WTC11 (cell line): Measurements from ENCODE around the gene IFRD2. TPM values are rescaled to one million over a fixed set of nuclear protein-coding genes. Genes with fewer than 3 reads are reported as not detected.
A peak's percentile ranks its signal among the peaks of the same experiment; 100 is the strongest.

ENCODE experiments used
- CBFB ChIP-seq: sonication (generic); formaldehyde crosslinking; IDR thresholded peaks from 2 replicates; pipeline ENCODE4 v1.8.1; 2022; ENCODE audit warnings: mild to moderate bottlenecking, low read depth, missing genetic modification reagents
- CREB1 ChIP-seq: sonication (generic); formaldehyde crosslinking; IDR thresholded peaks from 2 replicates; pipeline ENCODE4 v1.8.0; 2023; ENCODE audit warnings: mild to moderate bottlenecking, missing genetic modification reagents
- ELF4 ChIP-seq: sonication (generic); formaldehyde crosslinking; IDR thresholded peaks from 2 replicates; pipeline ENCODE4 v1.8.1; 2022; ENCODE audit warnings: low read depth, mild to moderate bottlenecking, moderate library complexity, missing genetic modification reagents
- ETV6 ChIP-seq: sonication (generic); formaldehyde crosslinking; IDR thresholded peaks from 2 replicates; pipeline ENCODE4 v1.8.1; 2022; ENCODE audit warnings: mild to moderate bottlenecking, missing genetic modification reagents
- FOXJ3 ChIP-seq: sonication (generic); formaldehyde crosslinking; IDR thresholded peaks from 2 replicates; pipeline ENCODE4 v1.9.0; 2021; ENCODE audit warnings: missing genetic modification reagents, mild to moderate bottlenecking, borderline replicate concordance
- FOXP1 ChIP-seq: sonication (generic); formaldehyde crosslinking; IDR thresholded peaks from 2 replicates; pipeline ENCODE4 v1.8.0; 2022; ENCODE audit warnings: missing genetic modification reagents, mild to moderate bottlenecking, moderate library complexity, borderline replicate concordance
- GABPB1 ChIP-seq: sonication (generic); formaldehyde crosslinking; IDR thresholded peaks from 2 replicates; pipeline ENCODE4 v1.8.1; 2023; ENCODE audit warnings: mild to moderate bottlenecking, missing genetic modification reagents
- HMGA2 ChIP-seq: fragments of 250-450 bp; sonication (Bioruptor Pico); IDR thresholded peaks from 2 replicates; pipeline ENCODE4 v1.4.0; 2021; ENCODE audit warnings: mild to moderate bottlenecking, moderate library complexity
- IRF2 ChIP-seq: sonication (generic); formaldehyde crosslinking; IDR thresholded peaks from 2 replicates; pipeline ENCODE4 v1.8.0; 2022; ENCODE audit warnings: low read depth, missing genetic modification reagents, borderline replicate concordance
- JAZF1 ChIP-seq: fragments of 250-450 bp; sonication (Bioruptor Pico); IDR thresholded peaks from 2 replicates; pipeline ENCODE4 v1.9.0; 2021; ENCODE audit warnings: moderate library complexity, mild to moderate bottlenecking, inconsistent platforms
- JUN ChIP-seq: sonication (generic); formaldehyde crosslinking; IDR thresholded peaks from 2 replicates; pipeline ENCODE4 v1.8.0; 2023; ENCODE audit warnings: mild to moderate bottlenecking, missing genetic modification reagents
- MYBL2 ChIP-seq: sonication (generic); formaldehyde crosslinking; IDR thresholded peaks from 2 replicates; pipeline ENCODE4 v1.8.1; 2023; ENCODE audit warnings: mild to moderate bottlenecking, moderate library complexity, missing genetic modification reagents
- NFATC4 ChIP-seq: fragments of 250-450 bp; sonication (Bioruptor Pico); IDR thresholded peaks from 2 replicates; pipeline ENCODE4 v1.9.0; 2021; ENCODE audit warnings: mild to moderate bottlenecking
- NFYB ChIP-seq: sonication (generic); formaldehyde crosslinking; conservative IDR thresholded peaks from 2 replicates; pipeline ENCODE4 v1.8.0; 2022; ENCODE audit warnings: low read depth, missing genetic modification reagents
- NR3C1 ChIP-seq: sonication (generic); formaldehyde crosslinking; conservative IDR thresholded peaks from 2 replicates; pipeline ENCODE4 v1.8.1; 2023; ENCODE audit warnings: low read depth, mild to moderate bottlenecking, missing genetic modification reagents
- PRRX2 ChIP-seq: fragments of 250-450 bp; sonication (Bioruptor Pico); IDR thresholded peaks from 2 replicates; pipeline ENCODE4 v1.8.0; 2021; ENCODE audit warnings: mild to moderate bottlenecking
- SMAD3 ChIP-seq: sonication (generic); formaldehyde crosslinking; IDR thresholded peaks from 2 replicates; pipeline ENCODE4 v1.8.0; 2022; ENCODE audit warnings: missing genetic modification reagents, mild to moderate bottlenecking, borderline replicate concordance
- SMAD4 ChIP-seq: sonication (generic); formaldehyde crosslinking; IDR thresholded peaks from 2 replicates; pipeline ENCODE4 v1.8.0; 2022; ENCODE audit warnings: mild to moderate bottlenecking, missing genetic modification reagents
- TEAD1 ChIP-seq: sonication (generic); formaldehyde crosslinking; IDR thresholded peaks from 2 replicates; pipeline ENCODE4 v1.8.0; 2022; ENCODE audit warnings: mild to moderate bottlenecking, missing genetic modification reagents
- ZBTB21 ChIP-seq: sonication (generic); formaldehyde crosslinking; IDR thresholded peaks from 2 replicates; pipeline ENCODE4 v1.8.1; 2023; ENCODE audit warnings: mild to moderate bottlenecking, missing genetic modification reagents, borderline replicate concordance
- ZNF219 ChIP-seq: sonication (generic); formaldehyde crosslinking; IDR thresholded peaks from 2 replicates; pipeline ENCODE4 v1.8.0; 2023; ENCODE audit warnings: missing genetic modification reagents, mild to moderate bottlenecking, borderline replicate concordance
- ZNF232 ChIP-seq: sonication (generic); formaldehyde crosslinking; IDR thresholded peaks from 2 replicates; pipeline ENCODE4 v1.8.0; 2022; ENCODE audit warnings: mild to moderate bottlenecking, missing genetic modification reagents
- ZNF423 ChIP-seq: fragments of 250-450 bp; sonication (Bioruptor Pico); IDR thresholded peaks from 2 replicates; pipeline ENCODE4 v2.1.2; 2022; ENCODE audit warnings: mild to moderate bottlenecking, moderate library complexity
- total RNA-seq: library from RNA; stranded (reverse); gene quantifications from 3 replicates; pipeline ENCODE4 v1.2.3, GENCODE V29; 2021
- TF ChIP-seq, protein P1 (sequence below): sonication (generic); formaldehyde crosslinking; IDR thresholded peaks from 2 replicates; pipeline ENCODE4 v1.8.0; 2022; ENCODE audit warnings: mild to moderate bottlenecking, missing genetic modification reagents
- TF ChIP-seq, protein P2 (sequence below): sonication (generic); formaldehyde crosslinking; IDR thresholded peaks from 2 replicates; pipeline ENCODE4 v1.8.1; 2022; ENCODE audit warnings: mild to moderate bottlenecking, moderate library complexity, missing genetic modification reagents
- TF ChIP-seq, protein P3 (sequence below): sonication (generic); formaldehyde crosslinking; IDR thresholded peaks from 2 replicates; pipeline ENCODE4 v1.8.1; 2023; ENCODE audit warnings: mild to moderate bottlenecking, missing genetic modification reagents, moderate library complexity
- TF ChIP-seq, protein P4 (sequence below): sonication (generic); formaldehyde crosslinking; IDR thresholded peaks from 2 replicates; pipeline ENCODE4 v1.8.0; 2022; ENCODE audit warnings: mild to moderate bottlenecking, missing genetic modification reagents
- TF ChIP-seq, protein P5 (sequence below): sonication (generic); formaldehyde crosslinking; IDR thresholded peaks from 2 replicates; pipeline ENCODE4 v1.8.0; 2022; ENCODE audit warnings: mild to moderate bottlenecking, missing genetic modification reagents
- TF ChIP-seq, protein P6 (sequence below): sonication (generic); formaldehyde crosslinking; IDR thresholded peaks from 2 replicates; pipeline ENCODE4 v1.8.1; 2023; ENCODE audit warnings: mild to moderate bottlenecking, missing genetic modification reagents
- TF ChIP-seq, protein P7 (sequence below): sonication (generic); formaldehyde crosslinking; IDR thresholded peaks from 2 replicates; pipeline ENCODE4 v1.8.1; 2022; ENCODE audit warnings: mild to moderate bottlenecking, missing genetic modification reagents, moderate library complexity, borderline replicate concordance
- TF ChIP-seq, protein P8 (sequence below): fragments of 250-450 bp; sonication (Bioruptor Pico); IDR thresholded peaks from 2 replicates; pipeline ENCODE4 v1.8.0; 2021; ENCODE audit warnings: mild to moderate bottlenecking

Gene IFRD2
- total RNA-seq, 1 experiment from 2014 or later, result 92.0 TPM

DNA sequence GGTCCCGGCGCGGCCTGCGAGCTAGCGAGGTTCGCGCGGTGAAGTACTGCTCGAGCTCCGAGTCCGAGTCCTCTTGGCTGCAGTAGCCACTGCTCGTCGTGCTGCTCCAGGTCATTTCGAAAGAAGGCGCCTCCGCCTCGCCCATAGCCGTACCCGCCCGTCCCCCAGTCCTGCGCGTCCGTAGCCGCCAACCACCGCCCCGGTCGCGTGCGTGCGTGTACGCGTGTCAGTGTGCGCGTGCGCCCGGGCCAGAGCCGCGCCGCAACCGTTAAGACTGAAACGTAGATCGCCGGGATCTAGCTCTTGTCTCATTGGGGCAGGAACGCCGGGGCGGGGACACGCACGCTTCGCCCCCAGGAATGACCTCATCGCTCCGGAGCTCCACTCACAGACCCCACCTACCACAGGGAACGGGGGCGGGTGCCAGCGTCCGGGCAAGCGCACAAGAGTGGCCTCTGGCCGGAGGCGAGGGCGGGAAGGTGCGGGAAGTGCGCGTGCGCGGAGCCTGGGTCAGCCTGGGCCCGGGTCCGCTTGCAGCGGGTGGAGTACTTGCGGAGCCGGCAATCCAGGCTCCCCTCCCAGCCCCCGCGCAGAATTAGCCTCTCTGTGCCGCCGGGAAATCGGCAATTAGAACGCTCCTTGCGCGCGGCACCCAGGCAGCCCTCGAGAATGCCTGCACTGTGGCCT is 45.1 kb upstream of the IFRD2 start (continued):
- TF ChIP-seq ZBTB21 (CRISPR knock-in tag) (peak; percentile 81; the same call in 1 of the 2 replicates), GABPB1 (CRISPR knock-in tag) (peak; percentile 50; the same call in 1 of the 2 replicates), IRF2 (no peak), NFYB (CRISPR knock-in tag) (peak; percentile 39), CREB1 (CRISPR knock-in tag) (no peak; the same call in 1 of the 2 replicates), ZNF232 (CRISPR knock-in tag) (peak; percentile 88; the same call in 1 of the 2 replicates), SMAD4 (CRISPR knock-in tag) (no peak), MYBL2 (CRISPR knock-in tag) (peak; percentile 98), SMAD3 (peak; percentile 74; the same call in 1 of the 2 replicates), ZNF219 (no peak), ETV6 (CRISPR knock-in tag) (peak; percentile 65; the same call in 1 of the 2 replicates), JAZF1 (no peak), JUN (CRISPR knock-in tag) (no peak), FOXP1 (peak; percentile 91), ZNF423 (CRISPR knock-in tag) (no peak), CBFB (CRISPR knock-in tag) (0 out of 2 replicates have a peak, but pooled peaks have one; percentile 10), FOXJ3 (CRISPR knock-in tag) (no peak), HMGA2 (no peak), ELF4 (CRISPR knock-in tag) (no peak), NFATC4 (CRISPR knock-in tag) (no peak), TEAD1 (CRISPR knock-in tag) (peak; percentile 87; the same call in 1 of the 2 replicates), PRRX2 (0 out of 2 replicates have a peak, but pooled peaks have one; percentile 17), NR3C1 (CRISPR knock-in tag) (no peak)
- TF ChIP-seq, protein P1, sequence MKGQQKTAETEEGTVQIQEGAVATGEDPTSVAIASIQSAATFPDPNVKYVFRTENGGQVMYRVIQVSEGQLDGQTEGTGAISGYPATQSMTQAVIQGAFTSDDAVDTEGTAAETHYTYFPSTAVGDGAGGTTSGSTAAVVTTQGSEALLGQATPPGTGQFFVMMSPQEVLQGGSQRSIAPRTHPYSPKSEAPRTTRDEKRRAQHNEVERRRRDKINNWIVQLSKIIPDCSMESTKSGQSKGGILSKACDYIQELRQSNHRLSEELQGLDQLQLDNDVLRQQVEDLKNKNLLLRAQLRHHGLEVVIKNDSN (CRISPR knock-in tag), result 0 out of 2 replicates have a peak, but pooled peaks have one; percentile 15
- TF ChIP-seq, protein P2, sequence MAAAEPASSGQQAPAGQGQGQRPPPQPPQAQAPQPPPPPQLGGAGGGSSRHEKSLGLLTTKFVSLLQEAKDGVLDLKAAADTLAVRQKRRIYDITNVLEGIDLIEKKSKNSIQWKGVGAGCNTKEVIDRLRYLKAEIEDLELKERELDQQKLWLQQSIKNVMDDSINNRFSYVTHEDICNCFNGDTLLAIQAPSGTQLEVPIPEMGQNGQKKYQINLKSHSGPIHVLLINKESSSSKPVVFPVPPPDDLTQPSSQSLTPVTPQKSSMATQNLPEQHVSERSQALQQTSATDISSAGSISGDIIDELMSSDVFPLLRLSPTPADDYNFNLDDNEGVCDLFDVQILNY (CRISPR knock-in tag), result peak; percentile 64; the same call in 1 of the 2 replicates
- TF ChIP-seq, protein P3, sequence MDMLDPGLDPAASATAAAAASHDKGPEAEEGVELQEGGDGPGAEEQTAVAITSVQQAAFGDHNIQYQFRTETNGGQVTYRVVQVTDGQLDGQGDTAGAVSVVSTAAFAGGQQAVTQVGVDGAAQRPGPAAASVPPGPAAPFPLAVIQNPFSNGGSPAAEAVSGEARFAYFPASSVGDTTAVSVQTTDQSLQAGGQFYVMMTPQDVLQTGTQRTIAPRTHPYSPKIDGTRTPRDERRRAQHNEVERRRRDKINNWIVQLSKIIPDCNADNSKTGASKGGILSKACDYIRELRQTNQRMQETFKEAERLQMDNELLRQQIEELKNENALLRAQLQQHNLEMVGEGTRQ (CRISPR knock-in tag), result peak; percentile 41; the same call in 1 of the 2 replicates
- TF ChIP-seq, protein P4, sequence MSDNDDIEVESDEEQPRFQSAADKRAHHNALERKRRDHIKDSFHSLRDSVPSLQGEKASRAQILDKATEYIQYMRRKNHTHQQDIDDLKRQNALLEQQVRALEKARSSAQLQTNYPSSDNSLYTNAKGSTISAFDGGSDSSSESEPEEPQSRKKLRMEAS (CRISPR knock-in tag), result peak; percentile 95
- TF ChIP-seq, protein P5, sequence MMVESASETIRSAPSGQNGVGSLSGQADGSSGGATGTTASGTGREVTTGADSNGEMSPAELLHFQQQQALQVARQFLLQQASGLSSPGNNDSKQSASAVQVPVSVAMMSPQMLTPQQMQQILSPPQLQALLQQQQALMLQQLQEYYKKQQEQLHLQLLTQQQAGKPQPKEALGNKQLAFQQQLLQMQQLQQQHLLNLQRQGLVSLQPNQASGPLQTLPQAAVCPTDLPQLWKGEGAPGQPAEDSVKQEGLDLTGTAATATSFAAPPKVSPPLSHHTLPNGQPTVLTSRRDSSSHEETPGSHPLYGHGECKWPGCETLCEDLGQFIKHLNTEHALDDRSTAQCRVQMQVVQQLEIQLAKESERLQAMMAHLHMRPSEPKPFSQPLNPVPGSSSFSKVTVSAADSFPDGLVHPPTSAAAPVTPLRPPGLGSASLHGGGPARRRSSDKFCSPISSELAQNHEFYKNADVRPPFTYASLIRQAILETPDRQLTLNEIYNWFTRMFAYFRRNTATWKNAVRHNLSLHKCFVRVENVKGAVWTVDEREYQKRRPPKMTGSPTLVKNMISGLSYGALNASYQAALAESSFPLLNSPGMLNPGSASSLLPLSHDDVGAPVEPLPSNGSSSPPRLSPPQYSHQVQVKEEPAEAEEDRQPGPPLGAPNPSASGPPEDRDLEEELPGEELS, result peak; percentile 77
- TF ChIP-seq, protein P6, sequence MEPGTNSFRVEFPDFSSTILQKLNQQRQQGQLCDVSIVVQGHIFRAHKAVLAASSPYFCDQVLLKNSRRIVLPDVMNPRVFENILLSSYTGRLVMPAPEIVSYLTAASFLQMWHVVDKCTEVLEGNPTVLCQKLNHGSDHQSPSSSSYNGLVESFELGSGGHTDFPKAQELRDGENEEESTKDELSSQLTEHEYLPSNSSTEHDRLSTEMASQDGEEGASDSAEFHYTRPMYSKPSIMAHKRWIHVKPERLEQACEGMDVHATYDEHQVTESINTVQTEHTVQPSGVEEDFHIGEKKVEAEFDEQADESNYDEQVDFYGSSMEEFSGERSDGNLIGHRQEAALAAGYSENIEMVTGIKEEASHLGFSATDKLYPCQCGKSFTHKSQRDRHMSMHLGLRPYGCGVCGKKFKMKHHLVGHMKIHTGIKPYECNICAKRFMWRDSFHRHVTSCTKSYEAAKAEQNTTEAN (CRISPR knock-in tag), result peak; percentile 86; the same call in 1 of the 2 replicates
- TF ChIP-seq, protein P7, sequence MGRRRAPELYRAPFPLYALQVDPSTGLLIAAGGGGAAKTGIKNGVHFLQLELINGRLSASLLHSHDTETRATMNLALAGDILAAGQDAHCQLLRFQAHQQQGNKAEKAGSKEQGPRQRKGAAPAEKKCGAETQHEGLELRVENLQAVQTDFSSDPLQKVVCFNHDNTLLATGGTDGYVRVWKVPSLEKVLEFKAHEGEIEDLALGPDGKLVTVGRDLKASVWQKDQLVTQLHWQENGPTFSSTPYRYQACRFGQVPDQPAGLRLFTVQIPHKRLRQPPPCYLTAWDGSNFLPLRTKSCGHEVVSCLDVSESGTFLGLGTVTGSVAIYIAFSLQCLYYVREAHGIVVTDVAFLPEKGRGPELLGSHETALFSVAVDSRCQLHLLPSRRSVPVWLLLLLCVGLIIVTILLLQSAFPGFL, result 0 out of 2 replicates have a peak, but pooled peaks have one; percentile 46
- TF ChIP-seq, protein P8, sequence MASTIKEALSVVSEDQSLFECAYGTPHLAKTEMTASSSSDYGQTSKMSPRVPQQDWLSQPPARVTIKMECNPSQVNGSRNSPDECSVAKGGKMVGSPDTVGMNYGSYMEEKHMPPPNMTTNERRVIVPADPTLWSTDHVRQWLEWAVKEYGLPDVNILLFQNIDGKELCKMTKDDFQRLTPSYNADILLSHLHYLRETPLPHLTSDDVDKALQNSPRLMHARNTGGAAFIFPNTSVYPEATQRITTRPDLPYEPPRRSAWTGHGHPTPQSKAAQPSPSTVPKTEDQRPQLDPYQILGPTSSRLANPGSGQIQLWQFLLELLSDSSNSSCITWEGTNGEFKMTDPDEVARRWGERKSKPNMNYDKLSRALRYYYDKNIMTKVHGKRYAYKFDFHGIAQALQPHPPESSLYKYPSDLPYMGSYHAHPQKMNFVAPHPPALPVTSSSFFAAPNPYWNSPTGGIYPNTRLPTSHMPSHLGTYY (CRISPR knock-in tag), result no peak
